Pulmonary artery endothelial cell (primary cell): ENCODE data around the gene RAD1. TPM values are rescaled to one million over a fixed set of nuclear protein-coding genes. Genes with fewer than 3 reads are reported as not detected.

Source experiments
- DNase-seq: peaks from one replicate; pipeline ENCODE4 v3.0.0-alpha.2; 2011; ENCODE audit warnings: low read depth, low spot score
- total RNA-seq: library from RNA; depleted of rRNA; stranded (reverse); fragments of >200 nt; gene quantifications from 2 replicates; pipeline ENCODE4 v1.2.3, GENCODE V29; 2014

The RAD1 gene
- total RNA-seq, 1 donor from 2014 or later: 35.0 TPM

- DNase-seq: no peak
These were observed 50.2 kb downstream of the RAD1 start for GRCh38 chr5:34865091-34865490.

GRCh38 chr5:34863946-34864345 is 51.4 kb downstream of the RAD1 start:
- DNase-seq: no peak

- no peak for DNase-seq
These were observed 56.1 kb downstream of the RAD1 start for GRCh38 chr5:34859253-34859652.

- no peak for DNase-seq
These were observed 56.5 kb downstream of the RAD1 start for GRCh38 chr5:34858790-34859189.

GRCh38 chr5:34857894-34858293 is 57.4 kb downstream of the RAD1 start:
- DNase-seq: no peak

- DNase-seq: no peak
These were observed 58.1 kb downstream of the RAD1 start for GRCh38 chr5:34857161-34857560.

Other genes with a start within 250 kb of the RAD1 start
- gene TTC23L, start 76.3 kb downstream of the RAD1 start, total RNA-seq: under 0.01 and 0.04 TPM in 2 replicates
- gene BRIX1, start 207 bp upstream of the RAD1 start, total RNA-seq: 34.2 and 46.8 TPM in 2 replicates
- 29.9 and 53.2 TPM in 2 replicates for gene DNAJC21, start 14.1 kb upstream of the RAD1 start, total RNA-seq
- gene AGXT2, start 132.4 kb upstream of the RAD1 start, total RNA-seq: not detected in 2 replicates